AG08396 (cell line): Measurements from ENCODE around the gene ANAPC4.
"Not testable (repeated sequence)": the region's sequence is repeated elsewhere in the genome, so short reads cannot be mapped to it uniquely, and the experiment has no call there.

Source experiments
- DNase-seq: peaks from one replicate; pipeline ENCODE4 v3.0.0; 2012; ENCODE audit warnings: low spot score, mixed read lengths

ANAPC4 gene, protein sequence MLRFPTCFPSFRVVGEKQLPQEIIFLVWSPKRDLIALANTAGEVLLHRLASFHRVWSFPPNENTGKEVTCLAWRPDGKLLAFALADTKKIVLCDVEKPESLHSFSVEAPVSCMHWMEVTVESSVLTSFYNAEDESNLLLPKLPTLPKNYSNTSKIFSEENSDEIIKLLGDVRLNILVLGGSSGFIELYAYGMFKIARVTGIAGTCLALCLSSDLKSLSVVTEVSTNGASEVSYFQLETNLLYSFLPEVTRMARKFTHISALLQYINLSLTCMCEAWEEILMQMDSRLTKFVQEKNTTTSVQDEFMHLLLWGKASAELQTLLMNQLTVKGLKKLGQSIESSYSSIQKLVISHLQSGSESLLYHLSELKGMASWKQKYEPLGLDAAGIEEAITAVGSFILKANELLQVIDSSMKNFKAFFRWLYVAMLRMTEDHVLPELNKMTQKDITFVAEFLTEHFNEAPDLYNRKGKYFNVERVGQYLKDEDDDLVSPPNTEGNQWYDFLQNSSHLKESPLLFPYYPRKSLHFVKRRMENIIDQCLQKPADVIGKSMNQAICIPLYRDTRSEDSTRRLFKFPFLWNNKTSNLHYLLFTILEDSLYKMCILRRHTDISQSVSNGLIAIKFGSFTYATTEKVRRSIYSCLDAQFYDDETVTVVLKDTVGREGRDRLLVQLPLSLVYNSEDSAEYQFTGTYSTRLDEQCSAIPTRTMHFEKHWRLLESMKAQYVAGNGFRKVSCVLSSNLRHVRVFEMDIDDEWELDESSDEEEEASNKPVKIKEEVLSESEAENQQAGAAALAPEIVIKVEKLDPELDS

DNA sequence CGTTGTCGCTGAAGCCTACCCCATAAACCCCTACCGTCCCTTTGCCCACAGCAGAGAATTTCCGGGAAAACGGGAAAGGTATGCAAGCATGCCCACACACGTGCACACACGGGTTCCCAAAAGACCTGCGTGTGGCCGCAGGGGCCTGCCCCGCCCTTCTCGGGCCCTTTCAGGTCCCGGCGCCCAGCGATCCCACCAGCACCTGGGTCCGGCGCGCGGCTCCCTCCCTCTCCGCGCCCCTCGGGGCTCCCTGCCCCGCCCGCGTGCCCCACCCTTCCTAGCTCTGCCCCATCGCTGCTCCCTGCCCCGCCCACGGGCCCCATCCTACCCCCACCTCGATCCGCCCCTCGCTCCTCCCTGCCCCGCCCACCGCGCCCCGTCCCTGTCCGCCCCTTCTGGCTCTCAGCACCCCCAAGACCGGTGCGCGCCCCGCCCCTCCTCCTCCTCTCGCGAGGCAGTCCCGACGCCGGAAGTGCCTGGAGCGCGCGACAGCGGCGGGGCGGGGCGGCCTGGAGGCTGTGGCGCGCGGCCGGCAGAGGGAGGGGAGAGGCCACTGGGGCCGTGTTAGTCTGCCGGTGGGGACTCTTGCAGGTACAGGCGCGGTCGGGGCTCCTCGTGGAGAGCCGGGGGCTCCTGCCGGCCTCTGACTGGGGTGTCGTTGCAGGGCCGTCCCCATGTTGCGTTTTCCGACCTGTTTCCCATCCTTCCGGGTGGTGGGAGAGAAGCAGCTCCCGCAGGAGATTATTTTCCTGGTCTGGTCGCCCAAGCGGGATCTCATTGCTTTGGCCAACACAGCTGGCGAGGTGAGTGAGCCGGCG is at the start of gene ANAPC4:
Gene ANAPC4, plus strand, starts transcription at position 510 of the 818 bp plus-strand sequence. Its CDS starts 165 bp downstream, at position 675.
- peak; percentile 99 for DNase-seq

DNA sequence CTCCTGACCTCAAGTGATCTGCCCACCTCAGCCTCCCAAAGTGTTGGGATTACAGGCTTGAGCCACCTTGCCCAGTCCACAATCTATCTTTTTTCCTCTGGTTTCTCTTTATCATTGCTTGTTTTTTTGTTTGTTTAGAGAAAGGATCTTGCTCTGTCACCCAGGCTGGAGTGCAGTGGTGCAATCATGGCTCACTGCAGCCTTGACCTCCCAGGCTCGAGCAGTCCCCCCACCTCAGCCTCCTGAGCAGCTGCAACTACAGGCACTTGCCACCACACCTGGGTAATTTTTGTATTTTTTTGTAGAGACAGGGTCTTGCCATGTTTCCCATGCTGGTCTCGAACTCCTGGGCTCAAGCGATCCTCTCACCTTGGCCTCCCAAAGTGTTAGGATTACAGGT is 48.6 kb upstream of the ANAPC4 start:
- DNase-seq, result not testable (repeated sequence)

DNA sequence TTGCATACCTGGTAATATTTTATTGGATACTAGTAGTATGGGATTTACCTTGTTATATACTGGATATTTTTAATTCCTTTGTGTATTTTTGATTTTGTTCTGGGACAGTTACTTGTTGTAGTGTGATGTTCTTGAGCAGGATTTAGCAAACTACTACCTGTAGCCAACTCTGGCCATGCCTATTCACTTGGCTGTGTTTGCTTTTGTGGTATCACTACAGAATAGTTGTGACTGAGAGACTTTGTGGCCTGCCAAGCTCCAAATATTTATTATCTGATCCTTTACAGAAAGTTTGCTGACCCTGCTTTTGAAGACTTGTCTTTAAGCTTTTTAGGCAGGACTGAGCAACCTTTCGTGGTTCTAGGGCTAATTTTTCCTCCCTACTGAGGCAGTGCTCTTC is 46.7 kb upstream of the ANAPC4 start:
- DNase-seq, result no peak

DNA sequence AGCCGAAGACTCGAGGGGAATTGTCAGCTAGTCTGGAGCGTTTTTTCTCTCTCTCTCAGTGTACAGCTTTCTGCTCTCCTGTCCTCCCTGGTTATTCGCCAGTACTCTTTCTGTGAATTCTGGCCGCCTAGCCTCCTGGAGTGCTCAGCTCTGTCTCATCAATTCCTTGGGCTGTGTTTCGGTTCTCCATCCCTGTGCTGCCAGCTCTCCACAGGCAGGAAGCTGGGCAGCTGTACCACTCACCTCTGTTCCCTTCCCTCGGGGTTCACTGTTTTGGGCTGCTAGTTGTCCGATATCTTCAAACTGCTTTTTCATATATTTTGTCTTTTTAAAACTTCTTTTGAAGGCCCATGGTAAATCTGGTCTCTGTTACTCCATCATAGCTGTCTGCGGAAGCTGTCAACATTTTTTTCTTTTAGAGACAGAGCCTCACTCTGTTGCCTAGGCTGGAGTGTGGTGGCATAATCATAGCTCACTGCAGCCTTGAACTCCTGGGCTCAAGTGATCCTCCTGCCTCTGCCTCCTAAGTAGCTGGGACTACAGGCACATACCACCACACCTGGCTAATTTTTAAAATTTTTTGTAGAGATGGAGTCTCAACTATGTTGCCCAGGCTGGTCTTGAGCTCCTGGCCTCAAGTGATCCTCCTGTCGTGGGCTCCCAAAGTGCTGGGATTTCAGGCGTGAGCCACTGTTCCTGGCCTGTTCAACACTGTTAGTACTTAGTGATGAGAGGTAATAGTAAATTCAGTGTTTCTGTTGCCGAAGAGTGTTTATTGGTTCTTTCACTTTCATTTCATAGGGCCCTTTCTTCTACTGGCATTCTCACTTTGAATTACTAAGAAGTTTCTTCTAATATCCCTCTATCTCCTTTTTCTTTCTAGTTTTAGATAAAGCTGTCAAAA is 45.9 kb upstream of the ANAPC4 start:
- DNase-seq, result no peak

DNA sequence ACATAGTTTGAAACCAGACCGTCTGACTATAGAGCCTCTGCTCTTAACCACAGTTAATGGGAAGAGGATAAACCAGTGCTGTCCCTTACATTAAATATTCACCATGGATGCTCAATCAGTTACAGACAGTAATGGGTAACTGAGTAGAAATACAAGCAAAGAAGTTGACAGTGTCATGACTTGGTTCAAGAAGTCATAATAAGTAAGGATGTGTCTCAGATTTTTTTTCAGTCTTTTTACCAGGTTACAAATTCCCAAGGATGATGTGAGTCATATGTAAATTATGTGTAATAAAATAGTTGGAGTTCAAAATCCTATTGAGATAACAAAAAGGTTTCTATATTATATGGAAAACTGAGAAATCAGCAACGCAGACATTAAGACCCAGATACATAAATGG is 33.4 kb upstream of the ANAPC4 start:
- DNase-seq, result no peak

DNA sequence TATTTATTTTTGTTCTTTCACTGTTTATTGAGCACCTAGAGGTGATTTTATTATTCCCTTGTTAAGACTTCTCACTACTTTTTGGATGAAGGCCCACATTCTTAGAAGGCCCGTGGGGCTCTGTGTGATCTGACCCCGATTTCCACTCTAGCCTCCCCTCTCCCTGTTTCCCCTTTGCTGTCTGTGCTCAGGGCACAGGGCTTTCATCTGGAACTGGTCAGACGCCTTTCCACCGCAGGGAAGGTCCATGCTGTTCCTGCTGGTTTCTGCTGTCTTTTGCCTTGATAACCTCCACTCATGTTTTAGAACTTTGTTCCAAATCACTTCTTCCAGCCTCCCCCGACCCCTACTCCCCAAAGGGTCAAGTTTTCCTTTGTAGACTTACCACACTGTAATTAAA is 31.3 kb upstream of the ANAPC4 start:
- no peak for DNase-seq

DNA sequence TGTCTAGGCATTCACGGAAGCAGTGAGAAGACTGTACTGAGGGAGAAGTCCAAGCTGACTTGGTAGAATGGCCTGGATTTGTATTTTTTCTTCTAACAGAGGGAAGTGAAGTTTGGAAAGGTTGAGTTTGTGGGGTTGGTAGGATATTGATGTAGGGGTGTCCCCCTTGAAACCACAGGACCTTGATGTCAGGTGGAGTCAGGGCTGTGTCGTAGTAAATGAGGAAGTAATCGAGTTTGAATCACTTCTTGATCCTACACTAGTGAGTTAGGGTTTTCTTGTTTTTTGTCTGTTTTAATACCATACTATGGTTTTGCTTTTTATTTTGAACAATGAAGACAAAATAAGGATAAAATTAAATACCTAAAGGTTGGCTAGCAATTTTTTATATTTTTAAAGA is 30.1 kb upstream of the ANAPC4 start:
- no peak for DNase-seq

DNA sequence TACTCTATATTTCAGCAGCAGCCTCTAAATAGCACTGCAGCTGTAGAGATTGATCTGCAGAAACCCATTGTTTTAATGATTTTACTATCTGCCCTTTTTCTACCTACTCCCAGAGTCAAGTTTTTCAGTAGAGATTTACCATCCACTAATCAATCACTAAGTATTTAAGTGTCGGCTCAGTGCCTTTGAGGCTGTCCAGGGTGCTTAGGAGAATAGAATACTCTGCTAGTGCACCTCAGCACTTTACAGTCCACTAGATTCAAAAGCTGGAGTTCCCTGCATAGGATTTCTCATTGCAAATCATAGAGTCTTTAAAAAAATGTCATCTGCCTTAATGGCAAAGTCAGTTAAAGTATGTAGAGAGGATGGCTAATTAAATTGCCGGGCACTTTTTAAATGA is 29.6 kb upstream of the ANAPC4 start:
- no peak for DNase-seq

DNA sequence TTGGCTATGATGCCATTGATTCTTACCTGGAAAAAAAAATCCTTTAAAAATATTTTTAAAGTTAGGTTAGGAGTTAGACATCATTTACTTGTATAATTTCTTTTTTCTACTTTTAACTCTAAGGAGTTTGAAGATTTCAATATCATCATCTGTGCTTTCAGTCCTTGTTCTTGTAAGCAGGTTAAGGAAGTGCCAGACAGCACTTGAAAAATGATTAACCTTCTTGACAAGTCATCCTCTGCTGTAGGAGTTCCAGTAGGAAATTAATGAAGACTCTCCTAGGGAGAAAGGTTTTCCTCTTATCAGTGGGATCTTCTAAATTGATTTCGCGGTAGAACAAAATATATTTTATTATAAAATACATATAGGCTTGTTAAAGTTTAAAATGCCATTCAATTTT is 29.1 kb upstream of the ANAPC4 start:
- no peak for DNase-seq

DNA sequence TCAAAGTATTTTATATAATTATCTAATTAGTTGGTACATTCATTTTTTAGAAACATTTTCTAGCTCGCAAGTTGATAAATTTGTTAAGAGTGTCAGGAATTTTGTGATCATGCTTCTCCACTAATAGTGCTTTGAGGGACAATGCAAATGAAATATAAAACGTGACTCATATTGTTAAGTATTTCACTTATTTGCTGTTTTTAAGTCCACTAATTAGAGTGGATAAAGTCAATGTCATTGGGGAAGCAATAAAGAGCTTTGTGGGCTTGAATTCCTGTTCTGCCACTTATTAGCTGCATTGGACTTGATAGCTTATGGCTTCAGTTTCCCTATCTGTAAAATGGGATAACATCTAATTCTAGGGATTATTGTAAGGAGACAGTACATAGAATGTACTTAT is 26.5 kb upstream of the ANAPC4 start:
- DNase-seq, result no peak

DNA sequence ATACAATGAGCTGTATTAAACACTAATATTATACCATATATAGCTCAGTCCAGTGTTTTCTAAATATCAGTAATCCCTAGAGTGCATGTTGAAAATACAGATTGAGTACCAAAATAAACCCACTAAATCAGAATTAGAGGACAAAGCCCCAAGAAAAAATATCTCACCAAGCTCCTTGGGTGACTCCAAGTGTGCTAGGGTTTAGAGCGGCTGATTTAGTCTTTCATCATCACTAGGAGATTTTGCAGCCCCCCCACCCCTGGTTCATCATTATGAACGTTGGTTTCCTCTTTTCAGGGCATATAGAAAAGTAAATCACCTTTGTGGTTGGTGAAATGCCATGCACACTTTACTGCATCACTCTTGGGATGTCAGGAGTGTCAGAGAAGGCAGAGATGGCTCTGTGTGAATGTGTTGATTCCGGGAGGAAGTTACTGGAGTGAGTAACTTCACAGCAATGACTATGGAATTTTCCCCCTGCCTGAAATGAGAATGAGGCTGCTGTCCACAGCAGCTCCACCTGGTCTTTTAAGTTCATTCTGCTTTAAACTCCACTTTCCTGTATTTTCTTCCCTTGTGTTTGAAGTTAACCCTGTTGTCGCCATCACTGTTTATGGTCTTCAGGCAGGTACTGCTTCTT is 25.2 kb upstream of the ANAPC4 start:
- peak; percentile 49 for DNase-seq

DNA sequence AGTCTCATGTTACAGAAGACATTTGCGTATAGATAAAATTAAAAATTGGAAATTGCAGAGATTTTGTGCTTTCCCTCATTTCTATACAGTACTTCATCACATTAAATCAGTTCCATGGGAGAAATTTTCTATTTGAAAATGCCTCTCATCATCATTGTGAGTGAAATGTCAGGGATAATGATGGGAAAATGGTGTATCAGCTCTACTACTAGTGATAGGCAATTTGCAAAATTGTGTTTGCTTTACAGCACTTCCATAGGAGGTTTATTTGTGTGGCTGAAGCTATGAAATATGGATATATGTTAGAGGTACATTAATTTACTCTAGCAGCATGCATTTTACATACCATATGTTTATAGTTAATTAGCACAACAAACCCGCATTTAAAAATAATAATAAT is 21.0 kb upstream of the ANAPC4 start:
- DNase-seq, result no peak

DNA sequence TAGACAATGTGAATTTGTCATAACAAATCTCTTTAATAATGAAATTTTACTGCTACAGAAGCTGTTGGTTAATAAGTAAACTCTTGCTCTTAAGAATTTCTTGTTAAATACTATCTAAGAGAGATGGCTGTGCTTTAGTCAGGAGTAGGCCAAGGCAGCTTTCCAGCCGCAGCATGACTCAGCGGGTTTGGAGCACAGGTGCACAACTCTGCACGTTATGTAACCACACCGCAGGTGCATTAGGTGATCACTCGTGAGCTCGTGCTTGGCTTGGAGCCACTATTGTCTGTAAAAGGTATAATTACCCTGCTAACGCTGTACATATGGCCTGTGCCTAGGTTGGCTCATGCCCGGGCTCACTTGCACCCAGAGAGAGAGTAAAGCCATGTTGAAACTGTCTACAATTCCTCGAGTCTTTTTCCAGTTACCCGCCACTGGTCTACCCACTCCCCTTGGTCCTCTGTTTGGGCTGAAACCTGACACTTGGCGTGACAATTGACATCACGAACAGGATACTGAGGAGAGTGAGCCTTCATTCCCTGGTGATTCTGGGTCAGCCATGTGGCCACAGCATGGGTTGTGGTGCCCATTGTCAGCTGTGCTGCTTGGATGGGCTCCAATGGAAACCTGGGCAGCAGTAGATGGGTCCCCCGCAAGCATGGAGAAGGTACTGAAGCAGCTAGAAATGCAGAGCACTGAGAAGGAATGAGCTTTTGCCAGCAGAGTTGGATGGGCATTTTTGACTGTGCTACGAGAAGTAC is 18.4 kb upstream of the ANAPC4 start:
- no peak for DNase-seq

DNA sequence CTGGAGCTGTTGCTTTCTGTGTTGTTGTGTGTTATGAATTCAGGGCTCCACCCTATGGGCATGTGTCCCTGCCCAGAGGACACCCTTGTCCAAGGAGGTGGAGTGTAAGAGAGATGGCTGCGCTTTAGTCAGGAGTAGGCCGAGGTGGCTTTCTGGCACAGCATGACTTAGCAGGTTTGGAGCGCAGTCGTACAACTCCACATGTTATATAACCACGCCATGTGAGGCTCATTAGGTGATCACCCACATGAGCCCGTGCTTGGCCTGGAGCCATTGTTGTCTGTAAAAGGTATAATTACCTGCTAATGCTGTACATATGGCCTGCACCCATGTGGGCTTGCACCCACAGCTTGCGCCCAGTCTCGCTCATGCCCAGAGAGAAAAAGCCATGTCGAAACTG is 15.8 kb upstream of the ANAPC4 start:
- DNase-seq, result no peak

DNA sequence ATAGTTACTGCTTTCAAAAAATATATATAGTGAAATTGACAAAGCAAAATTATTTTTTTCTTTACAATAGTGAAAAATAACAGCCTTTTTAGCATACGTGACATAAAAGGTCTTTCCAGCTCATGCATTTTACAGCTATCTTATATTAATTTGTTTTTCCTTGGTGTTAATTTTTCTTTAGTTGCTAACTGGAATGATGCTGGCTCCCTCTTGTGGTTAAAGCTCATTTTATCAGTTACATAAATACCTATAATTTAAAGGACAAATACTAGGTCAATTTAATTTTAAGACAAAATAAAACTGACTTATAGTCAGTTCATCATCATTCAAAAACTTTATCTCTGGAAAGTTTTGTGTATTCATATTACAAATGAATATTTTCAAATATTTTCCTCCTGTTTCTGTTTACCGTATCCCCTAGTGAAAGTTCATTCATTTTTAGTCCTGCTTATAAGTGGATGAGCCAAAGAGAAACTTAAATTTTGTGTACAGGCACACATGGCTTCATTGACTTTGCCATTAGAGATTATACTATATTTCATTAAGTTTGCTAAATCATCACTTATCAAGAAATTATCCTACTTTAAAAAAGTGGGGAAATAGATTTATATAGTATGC is 9.9 kb upstream of the ANAPC4 start:
- no peak for DNase-seq

DNA sequence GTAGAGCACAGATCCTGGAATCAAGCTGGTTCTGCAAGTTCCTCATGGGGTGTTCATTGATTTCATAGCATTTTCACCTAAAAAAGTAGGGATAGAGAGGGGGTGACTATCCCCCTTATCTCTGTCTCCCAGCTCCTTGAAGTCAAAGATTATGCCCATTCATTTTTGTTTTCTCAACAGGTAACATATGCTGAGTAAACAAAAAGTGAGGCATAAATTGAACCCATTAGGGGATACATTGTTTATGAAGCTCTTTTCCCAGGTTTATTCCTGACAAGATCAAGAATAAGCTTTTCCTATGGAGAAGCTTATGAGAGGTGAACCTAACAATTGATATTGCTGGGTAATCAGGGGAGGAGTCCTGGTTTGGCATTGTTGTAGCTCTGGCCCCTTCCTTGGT is 9.2 kb upstream of the ANAPC4 start:
- no peak for DNase-seq

DNA sequence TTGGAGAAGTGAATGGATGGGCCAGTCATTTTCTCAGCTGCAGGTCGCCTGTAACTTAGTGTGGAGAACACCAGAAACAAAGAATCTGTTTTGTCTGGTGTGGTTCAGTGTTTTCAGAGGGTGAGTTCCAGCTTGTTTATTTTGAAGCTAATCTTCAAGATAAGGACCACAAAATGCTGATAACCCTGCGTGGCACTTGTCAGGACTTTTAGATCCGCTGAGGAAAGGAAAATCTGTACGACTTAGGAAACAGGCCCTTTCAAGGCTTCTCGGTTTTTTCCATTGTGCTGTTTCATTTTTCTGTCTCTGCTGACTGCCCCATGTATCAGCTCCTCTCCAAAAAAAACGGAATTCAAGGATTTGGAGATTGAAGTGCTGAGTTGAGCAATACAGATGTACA is 8.7 kb upstream of the ANAPC4 start:
- no peak for DNase-seq

DNA sequence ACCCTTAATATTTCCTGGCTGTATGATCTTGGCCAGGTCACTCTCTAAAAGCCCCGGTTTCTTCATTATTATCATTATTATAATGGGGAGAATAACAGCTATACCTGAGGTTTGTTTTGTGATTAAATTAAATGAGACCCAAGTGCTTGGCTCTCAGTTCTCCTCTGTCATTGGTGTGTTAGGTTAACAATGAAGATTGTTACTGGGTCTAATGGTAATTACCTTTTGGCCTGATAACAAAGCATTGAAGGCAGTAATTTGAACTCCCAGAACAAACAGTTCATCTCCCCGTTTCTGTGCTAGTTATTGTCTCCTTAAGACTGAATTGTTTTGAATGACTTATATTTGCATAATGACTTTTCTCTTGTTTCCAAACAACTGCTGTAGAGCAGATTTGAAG is 6.8 kb upstream of the ANAPC4 start:
- DNase-seq, result no peak

DNA sequence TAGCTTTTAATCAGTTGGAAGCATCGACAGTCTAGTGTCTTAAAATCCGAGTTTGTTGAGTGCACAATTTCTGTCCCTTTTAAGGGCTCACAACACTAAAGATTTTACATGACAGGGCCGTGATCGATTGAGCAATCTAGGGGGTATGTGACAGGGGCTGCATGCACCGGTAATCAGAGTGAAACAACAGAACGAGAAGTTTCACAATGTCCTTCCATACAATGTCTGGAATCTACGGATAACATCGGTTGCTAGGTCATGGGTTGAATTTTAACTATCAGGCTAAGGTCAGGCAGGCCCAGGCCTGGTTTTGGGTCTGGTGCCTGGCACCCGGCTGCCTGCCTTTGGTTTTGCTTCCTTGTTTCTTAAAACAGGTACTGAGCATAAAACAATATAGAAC is 4.5 kb upstream of the ANAPC4 start:
- DNase-seq, result not testable (repeated sequence)
